NCI-H187 treated with DMSO at 0.1 percent for 48 hours (cell line): ENCODE results near the gene DTNB.
A peak's percentile ranks its signal among the peaks of the same experiment; 100 is the strongest.

Experiments
- DNase-seq: peaks from one replicate; lab custom pipeline; 2025; lab: John Stamatoyannopoulos, UW

DTNB gene

DNA sequence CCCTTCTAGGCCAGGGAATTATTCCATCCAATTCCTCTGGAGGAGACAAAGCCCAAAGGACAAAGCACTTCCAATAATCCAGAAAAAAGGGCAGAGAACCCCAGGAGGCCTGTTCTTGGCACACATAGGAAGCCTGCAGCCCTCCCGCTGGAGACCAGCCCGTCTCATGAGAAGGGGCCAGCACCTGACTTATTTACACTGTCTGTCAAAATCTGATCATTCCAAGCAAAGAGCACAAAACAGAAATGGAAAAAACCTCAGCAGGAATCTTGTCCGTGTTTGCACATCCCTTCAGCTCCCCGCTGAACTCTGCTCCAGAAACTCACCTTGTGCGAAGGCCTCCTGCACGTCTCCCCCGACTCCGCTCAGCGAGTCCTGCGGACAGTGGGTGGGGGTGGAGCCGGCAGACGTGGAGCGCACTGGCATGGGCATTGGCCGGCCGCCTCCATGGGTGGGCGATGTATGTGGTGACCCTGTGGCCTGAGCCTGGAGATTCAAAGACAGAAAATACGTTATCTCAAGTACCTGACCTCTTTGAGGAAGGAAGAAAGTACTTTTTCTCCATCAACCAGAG is 285.4 kb downstream of the DTNB start:
- no peak for DNase-seq

- no peak for DNase-seq
Observed at GRCh38 chr2:25386971-25387875, 286.2 kb downstream of the DTNB start.

- no peak for DNase-seq
Observed at GRCh38 chr2:25385910-25386309, 287.5 kb downstream of the DTNB start.

- no peak for DNase-seq
Observed at GRCh38 chr2:25383806-25384205, 289.6 kb downstream of the DTNB start.

- no peak for DNase-seq
Observed at GRCh38 chr2:25381502-25381901, 291.9 kb downstream of the DTNB start.

- DNase-seq = no peak
Observed at GRCh38 chr2:25380586-25381375, 292.6 kb downstream of the DTNB start.

- no peak for DNase-seq
Observed at GRCh38 chr2:25380023-25380422, 293.4 kb downstream of the DTNB start.

DNA sequence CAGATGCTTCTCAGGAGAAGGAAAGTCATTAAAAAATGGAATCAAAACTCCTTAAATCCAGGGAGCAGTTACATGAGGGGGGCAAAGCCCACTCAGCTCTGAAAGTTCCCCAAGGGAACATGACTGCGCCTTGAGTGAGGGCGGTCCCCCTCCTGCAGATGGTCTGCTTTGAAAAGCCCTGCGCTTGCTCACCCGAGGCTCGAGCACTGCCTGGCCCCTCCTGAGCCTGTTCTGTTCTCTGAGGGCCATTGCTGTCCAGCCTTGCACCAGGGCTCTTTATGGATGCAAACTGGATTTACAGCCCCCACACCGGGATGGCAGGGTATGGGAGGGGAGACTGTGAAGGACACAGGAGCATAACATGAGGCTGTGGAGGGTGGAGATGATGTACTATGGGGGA is 293.8 kb downstream of the DTNB start:
- DNase-seq = no peak

DNA sequence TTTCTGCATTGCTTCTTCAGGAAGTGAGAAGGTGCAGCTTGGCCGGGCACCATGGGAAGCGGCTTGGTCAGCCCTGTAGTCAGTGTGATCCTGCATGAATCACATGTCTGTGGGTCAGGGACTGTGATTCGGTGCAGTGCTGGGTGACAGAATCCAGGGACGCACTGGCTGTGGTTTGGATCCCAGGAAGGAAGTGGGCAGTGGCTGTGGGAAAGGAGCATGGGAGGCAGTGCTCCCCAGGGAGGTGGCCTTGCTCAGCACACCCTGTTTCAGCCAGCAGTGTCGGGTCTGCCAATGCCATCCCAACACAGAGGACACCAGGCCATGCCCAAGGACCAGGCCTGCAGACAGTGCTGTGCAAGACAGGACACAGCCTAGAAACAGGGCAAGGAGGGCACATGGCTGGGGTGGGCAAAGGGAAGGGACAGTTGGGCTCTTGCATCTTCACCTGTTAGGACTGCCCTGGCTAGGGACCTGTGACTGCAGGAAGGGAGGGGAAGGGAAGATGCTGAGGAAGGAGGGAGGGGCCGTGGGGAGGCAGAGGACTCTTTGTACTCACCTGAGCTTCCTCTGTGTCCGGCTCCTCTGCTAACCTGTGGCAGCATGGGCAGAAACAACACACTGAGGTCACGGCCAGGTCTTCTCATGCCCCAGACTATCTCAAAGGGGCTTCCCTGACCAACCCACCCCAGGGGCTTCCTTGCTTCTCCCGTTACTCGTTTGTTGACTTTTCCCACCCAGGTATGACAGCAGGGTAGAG is 294.5 kb downstream of the DTNB start:
- no peak for DNase-seq

- no peak for DNase-seq
Observed at GRCh38 chr2:25377822-25378421, 295.5 kb downstream of the DTNB start.

GRCh38 chr2:25376750-25377621 is 296.4 kb downstream of the DTNB start:
- DNase-seq = peak; percentile 46

- no peak for DNase-seq
Observed at GRCh38 chr2:25375989-25376545, 297.3 kb downstream of the DTNB start.

- DNase-seq = no peak
Observed at GRCh38 chr2:25375371-25375988, 297.9 kb downstream of the DTNB start.

DNA sequence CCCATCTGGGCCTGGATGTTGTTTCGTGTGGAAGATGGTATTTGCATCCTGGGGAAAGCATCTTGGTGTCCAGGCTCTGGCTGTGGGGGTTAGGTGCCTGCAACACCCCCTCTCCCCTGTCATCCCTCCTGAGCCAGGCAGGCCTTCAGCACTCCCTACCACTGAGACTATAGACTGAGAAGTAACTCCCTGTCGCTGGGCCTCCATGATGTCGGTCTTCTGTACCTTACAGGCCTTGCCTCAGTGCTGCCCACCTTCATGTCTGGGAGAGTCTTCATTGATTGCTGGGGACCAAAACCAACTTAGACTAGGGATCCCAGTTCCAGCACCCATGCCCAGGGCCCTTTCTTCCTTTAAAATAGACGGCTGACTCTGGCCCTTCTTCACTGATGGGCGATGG is 298.6 kb downstream of the DTNB start:
- no peak for DNase-seq

- DNase-seq = no peak
Observed at GRCh38 chr2:25374411-25374810, 299.0 kb downstream of the DTNB start.

DNA sequence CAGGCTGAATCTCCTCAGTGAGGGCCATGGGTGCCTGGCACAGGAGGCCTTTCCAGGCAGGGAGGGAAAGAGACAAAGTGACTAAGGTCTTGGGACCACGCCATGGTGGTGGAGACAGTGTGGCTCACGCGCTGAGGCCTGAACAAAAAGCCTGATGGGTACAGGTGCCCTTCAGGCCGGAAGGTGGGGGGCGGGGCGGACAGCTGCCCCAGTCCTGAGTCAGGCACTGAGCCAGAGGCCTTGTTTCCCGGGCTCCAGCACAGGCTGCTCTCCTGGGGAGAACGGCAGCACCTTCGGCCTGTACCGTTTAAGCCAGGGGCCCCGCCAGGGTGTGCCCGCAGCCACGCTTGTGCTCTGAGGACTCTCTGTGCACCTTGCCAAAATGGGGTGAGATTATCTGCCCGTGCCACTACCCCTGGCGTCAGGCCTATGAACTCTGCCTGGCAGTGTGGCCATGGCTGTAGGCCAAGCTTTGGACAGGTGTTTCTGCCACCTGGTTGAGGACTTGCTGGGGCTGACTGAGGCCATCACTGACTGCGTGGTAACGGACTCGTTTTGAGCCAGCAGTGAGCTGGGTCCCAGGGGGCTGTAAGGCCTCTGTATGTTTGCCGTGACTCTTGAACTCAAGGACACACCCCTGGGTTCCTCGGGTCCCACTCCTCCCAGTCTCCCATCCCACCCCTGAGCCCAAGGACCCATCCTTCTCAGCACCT is 300.0 kb downstream of the DTNB start:
- DNase-seq = no peak

DNA sequence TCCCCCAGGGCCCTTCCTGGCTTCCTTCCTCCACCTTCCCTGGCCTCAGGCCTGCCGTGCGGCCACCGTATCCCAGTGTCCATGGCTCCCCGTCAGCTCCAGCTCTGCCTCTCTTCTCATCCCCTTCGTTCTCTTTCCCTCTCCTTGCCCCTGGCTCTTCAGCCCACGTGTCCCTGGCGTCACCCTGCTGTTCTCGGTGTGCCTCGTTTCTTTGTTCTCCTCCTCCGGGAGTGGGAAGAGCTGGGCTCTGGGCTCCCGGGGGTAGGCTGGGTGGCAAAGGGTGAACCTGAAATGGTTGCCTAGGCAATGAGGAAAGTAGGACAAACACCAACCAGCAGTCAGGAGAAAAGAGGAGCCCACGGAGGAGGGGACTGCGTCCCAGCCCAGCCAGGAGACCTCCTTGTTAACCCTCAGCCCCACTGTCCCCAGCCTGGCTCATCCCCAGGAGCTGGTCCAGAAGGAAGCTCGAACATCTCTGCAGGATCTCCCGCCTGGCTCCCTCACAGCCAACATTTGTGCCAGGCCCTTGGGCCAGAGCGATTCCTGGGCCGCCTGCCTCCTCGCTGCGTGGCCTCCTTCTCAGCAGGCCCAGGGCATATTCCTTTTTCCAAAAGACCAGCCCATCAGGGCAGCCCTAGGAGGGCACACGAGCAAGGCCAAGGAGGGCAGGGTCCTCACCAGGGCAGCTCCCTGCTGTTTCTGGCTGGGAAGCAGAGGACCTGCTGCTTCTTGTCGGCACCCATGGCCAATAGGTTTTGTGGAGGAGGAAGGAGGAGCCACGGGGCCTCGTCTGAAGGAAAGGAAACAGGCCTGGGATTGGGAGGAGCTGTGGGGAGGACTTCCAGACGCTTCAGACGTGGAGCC is 300.7 kb downstream of the DTNB start:
- DNase-seq = no peak
